A549 (cell line): ENCODE results near the gene NBL1. TPM values are rescaled to one million over a fixed set of nuclear protein-coding genes. Genes with fewer than 3 reads are reported as not detected.

Experiments used
- ATAC-seq, 2 experiments: fragments of 200-7000 bp in 1 of 2; fragments of >200 bp in 1 of 2; cut with Nextera tagmentation in 1 of 2; cut with Tn5 transposase in 1 of 2; 3 replicates each; pipeline versions ENCODE4 v1.8.0 to v1.9.1; 2018 to 2020; ENCODE audit warnings: mild to moderate bottlenecking in 1 of 2, moderate library complexity in 1 of 2
- CTCF ChIA-PET: fragments of 300-600 bp; sonication (Branson Sonifier 250); formaldehyde crosslinking; extraction: SDS; loops from one replicate; lab custom pipeline; 2021; ENCODE audit warnings: antibody characterized with exemption, inconsistent platforms; lab: Yijun Ruan, JAX
- POLR2A ChIA-PET: fragments of 350-600 bp; formaldehyde crosslinking; extraction: SDS; loops from one replicate; lab custom pipeline; 2021; ENCODE audit warnings: antibody characterized with exemption, inconsistent platforms; lab: Yijun Ruan, JAX
- DNase-seq, 2 experiments: peaks; one replicate each; pipeline versions ENCODE4 v3.0.0 to v3.0.0-alpha.2; 2011 to 2016; ENCODE audit warnings: low read depth in 1 of 2, low spot score in 1 of 2
- FAIRE-seq: peaks from 2 replicates; lab custom pipeline; 2011; peaks lifted over from hg19 to GRCh38; lab: Jason Lieb, UNC
- H3K27ac ChIP-seq, 2 experiments: fragments of >200 bp; sonication (Bioruptor Twin); formaldehyde crosslinking; 3 replicates each; pipeline ENCODE4 v1.5.1; 2016 to 2017
- H3K4me1 ChIP-seq: fragments of >200 bp; sonication (Bioruptor Twin); formaldehyde crosslinking; 3 replicates; pipeline ENCODE4 v1.6.1; 2016
- H3K4me2 ChIP-seq: fragments of >200 bp; sonication (Bioruptor Twin); formaldehyde crosslinking; 3 replicates; pipeline ENCODE4 v1.6.1; 2016
- H3K4me3 ChIP-seq: fragments of >200 bp; sonication (Bioruptor Twin); formaldehyde crosslinking; 3 replicates; pipeline ENCODE4 v1.5.1; 2016
- H3K9me3 ChIP-seq: fragments of >200 bp; sonication (Bioruptor Twin); formaldehyde crosslinking; 3 replicates; pipeline ENCODE4 v1.6.1; 2016
- BHLHE40 ChIP-seq: IDR thresholded peaks from 2 replicates; pipeline ENCODE4 v1.6.1; 2012; ENCODE audit warnings: low read depth, low read length, inconsistent platforms
- CBX2 ChIP-seq: fragments of 200-600 bp; sonication (generic); IDR thresholded peaks from 2 replicates; pipeline ENCODE4 v1.6.1; 2016; ENCODE audit warnings: low read depth, mild to moderate bottlenecking, borderline replicate concordance
- CBX8 ChIP-seq: fragments of 200-600 bp; sonication (generic); IDR thresholded peaks from 2 replicates; pipeline ENCODE4 v1.6.1; 2016
- CHD2 ChIP-seq: fragments of 150-350 bp; IDR thresholded peaks from 2 replicates; pipeline ENCODE4 v1.6.1; 2014; ENCODE audit warnings: low read length; ENCODE audit not compliant: partially characterized antibody
- CTCF ChIP-seq: fragments of >200 bp; sonication (Bioruptor Twin); formaldehyde crosslinking; IDR thresholded peaks from 3 replicates; pipeline ENCODE4 v1.5.1; 2016
- EHMT2 ChIP-seq: fragments of 200-600 bp; sonication (generic); IDR thresholded peaks from 2 replicates; pipeline ENCODE4 v1.6.1; 2016; ENCODE audit warnings: antibody characterized with exemption, low read depth, mild to moderate bottlenecking, moderate library complexity
- EP300 ChIP-seq, 2 experiments: fragments of >200 bp; sonication (Bioruptor Twin); formaldehyde crosslinking; IDR thresholded peaks; 2 replicates in 1 of 2; 3 replicates in 1 of 2; pipeline ENCODE4 v1.6.1; 2016 to 2017
- FOSL2 ChIP-seq, 2 experiments: fragments of 450-650 bp in 1 of 2; fragments of >200 bp in 1 of 2; sonication (Bioruptor Twin) in 1 of 2; formaldehyde crosslinking; IDR thresholded peaks; 2 replicates each; pipeline versions ENCODE4 v1.5.0 to v1.6.1; 2016 to 2020; ENCODE audit warnings: mild to moderate bottlenecking in 1 of 2, moderate library complexity in 1 of 2
- GATA3 ChIP-seq: IDR thresholded peaks from 2 replicates; pipeline ENCODE4 v1.6.1; 2012; ENCODE audit warnings: borderline replicate concordance
- HMGXB4 ChIP-seq: fragments of 250-450 bp; sonication (Bioruptor Pico); IDR thresholded peaks from 2 replicates; pipeline ENCODE4 v1.5.0; 2021; ENCODE audit warnings: mild to moderate bottlenecking, moderate library complexity, borderline replicate concordance
- HOXB5 ChIP-seq: fragments of 250-450 bp; sonication (Bioruptor Pico); IDR thresholded peaks from 2 replicates; pipeline ENCODE4 v1.5.0; 2020; ENCODE audit warnings: mild to moderate bottlenecking, moderate library complexity
- MAFK ChIP-seq: fragments of 450-650 bp; IDR thresholded peaks from 2 replicates; pipeline ENCODE4 v1.6.1; 2014; ENCODE audit not compliant: partially characterized antibody
- MAX ChIP-seq: IDR thresholded peaks from 2 replicates; pipeline ENCODE4 v1.6.1; 2012
- MAZ ChIP-seq: fragments of 150-350 bp; IDR thresholded peaks from 2 replicates; pipeline ENCODE4 v1.6.1; 2014; ENCODE audit warnings: antibody characterized with exemption, low read depth, low read length, borderline replicate concordance
- NR3C1 ChIP-seq: fragments of >200 bp; sonication (Bioruptor Twin); formaldehyde crosslinking; IDR thresholded peaks from 3 replicates; pipeline ENCODE4 v1.6.1; 2017
- SREBF2 ChIP-seq: fragments of 450-650 bp; IDR thresholded peaks from 2 replicates; pipeline ENCODE4 v1.6.1; 2014; ENCODE audit warnings: mild to moderate bottlenecking, moderate library complexity
- TFCP2L1 ChIP-seq: fragments of 250-450 bp; sonication (Bioruptor Pico); IDR thresholded peaks from 2 replicates; pipeline ENCODE4 v1.5.0; 2021; ENCODE audit warnings: mild to moderate bottlenecking
- USF2 ChIP-seq: fragments of 450-650 bp; IDR thresholded peaks from 2 replicates; pipeline ENCODE4 v1.6.1; 2014; ENCODE audit warnings: antibody characterized with exemption
- ZC3H11A ChIP-seq: fragments of 450-650 bp; IDR thresholded peaks from 2 replicates; pipeline ENCODE4 v1.6.1; 2014; ENCODE audit warnings: antibody characterized with exemption, mild to moderate bottlenecking
- ZNF302 ChIP-seq: fragments of 250-450 bp; sonication (Bioruptor Pico); IDR thresholded peaks from 2 replicates; pipeline ENCODE4 v1.9.0; 2021; ENCODE audit warnings: inconsistent platforms, mild to moderate bottlenecking, moderate library complexity
- WGBS: methylation state at CpG from one replicate; pipeline ENCODE4 v1.1.6; 2017; ENCODE audit errors: missing lambda C conversion rate; 5-methylcytosine and 5-hydroxymethylcytosine counted together
- polyA plus RNA-seq, 4 experiments: library from polyadenylated mRNA; depleted of rRNA in 3 of 4; stranded (reverse); fragments of >200 nt; fragmentation: RNase III in 1 of 4; extraction: RNeasy Plus Mini Kit Qiagen cat#74134 plus additional on column Dnase treatment in 1 of 4; gene quantifications; 2 replicates in 3 of 4; 3 replicates in 1 of 4; pipeline ENCODE4 v1.2.3, GENCODE V29; 2011 to 2017

The NBL1 gene
- polyA plus RNA-seq, 2 of the 4 experiments (the other 2 are of a cell fraction), result 16.3 to 19.0 TPM

- no peak overlapping the region for H3K4me3 ChIP-seq
- ATAC-seq, result no peak
- CTCF ChIA-PET, result interaction anchor here (0.9 to 1.2 kb wide), 2 partner anchors 31 to 38 kb away, joined by 3 to 4 read pairs; no protein-coding TSS in a partner anchor
- DNase-seq, result no peak
- FAIRE-seq, result no peak
- no peaks in the 10 kb centered on the region for H3K9me3 ChIP-seq
- TF ChIP-seq NR3C1 (no peak), BHLHE40 (no peak), HMGXB4 (no peak), EHMT2 (no peak), MAX (no peak), CTCF (no peak), HOXB5 (CRISPR knock-in tag) (no peak)
- no peak overlapping the region for H3K4me2 ChIP-seq
- WGBS, result 88% methylated on average over 7 of the region's 7 CpGs
- peaks cover 22% of the 10 kb centered on the region for H3K4me1 ChIP-seq
- H3K27ac ChIP-seq, result no peak overlapping the region; a peak in 1 of 6 replicates
- POLR2A ChIA-PET, result no interaction called here
Observed at GRCh38 chr1:19613171-19613703, 30.9 kb upstream of the NBL1 start.

GRCh38 chr1:19615438-19615837 is 28.7 kb upstream of the NBL1 start:
- ChIA-PET POLR2A (no interaction called here), CTCF (interaction anchor here (0.6 kb wide), 1 partner anchor 45 kb away, joined by 4 read pairs; no protein-coding TSS in a partner anchor)
- no peak for ATAC-seq
- DNase-seq, result no peak
- no peaks in the 10 kb centered on the region for H3K9me3 ChIP-seq
- whole genome bisulfite sequencing, result 81% methylated on average over 5 of the region's 6 CpGs
- no peak overlapping the region; a peak in 2 of 6 replicates for H3K27ac ChIP-seq
- H3K4me2 ChIP-seq, result no peak overlapping the region
- no peak for TF ChIP-seq MAZ
- no peak for TF ChIP-seq CBX8
- no peak for TF ChIP-seq CHD2
- TF ChIP-seq SREBF2, result no peak
- no peak for TF ChIP-seq MAX
- TF ChIP-seq CBX2, result no peak
- no peak for TF ChIP-seq GATA3
- no peak for TF ChIP-seq ZNF302 (CRISPR knock-in tag)
- no peak for TF ChIP-seq MAFK
- no peak for TF ChIP-seq EP300 (IDR thresholded peaks at IDR 0.05)
- TF ChIP-seq ZC3H11A, result no peak
- TF ChIP-seq USF2, result no peak
- no peak for TF ChIP-seq TFCP2L1 (CRISPR knock-in tag)
- TF ChIP-seq FOSL2 (IDR thresholded peaks at IDR 0.05), result no peak
- no peak for TF ChIP-seq FOSL2 (CRISPR knock-in tag; IDR thresholded peaks at IDR 0.05)
- no peak for FAIRE-seq
- H3K4me1 ChIP-seq, result peaks cover 26% of the 10 kb centered on the region
- no peak overlapping the region for H3K4me3 ChIP-seq
